HG03103 (cell line): ENCODE results near the gene GAPDHS.

ENCODE experiments used
- ATAC-seq: cut with Tn5 transposase; IDR thresholded peaks from one replicate; pipeline ENCODE4 v1.9.1; 2021; ENCODE audit warnings: low read depth; ENCODE audit not compliant: unreplicated experiment

GAPDHS gene

GRCh38 chr19:35509861-35510625 is 23.2 kb upstream of the GAPDHS start:
- no peak for ATAC-seq

- no peak for ATAC-seq
These were observed 22.7 kb upstream of the GAPDHS start for GRCh38 chr19:35510626-35510964.

GRCh38 chr19:35511337-35511736 is 21.9 kb upstream of the GAPDHS start:
- ATAC-seq = no peak

- ATAC-seq = no peak
These were observed 20.2 kb upstream of the GAPDHS start for GRCh38 chr19:35512831-35513627.

GRCh38 chr19:35513628-35514281 is 19.5 kb upstream of the GAPDHS start, which contains the start of gene DMKN:
Gene DMKN (minus strand): TSS chr19:35513649. CDS start chr19:35513475, 174 bp downstream.
- no peak for ATAC-seq

GRCh38 chr19:35514282-35514809 is 18.9 kb upstream of the GAPDHS start:
- no peak for ATAC-seq

- no peak for ATAC-seq
These were observed 16.9 kb upstream of the GAPDHS start for GRCh38 chr19:35516310-35516709.

GRCh38 chr19:35517342-35517741 is 15.9 kb upstream of the GAPDHS start:
- no peak for ATAC-seq

GRCh38 chr19:35518313-35518712 is 14.9 kb upstream of the GAPDHS start:
- no peak for ATAC-seq

- no peak for ATAC-seq
These were observed 14.0 kb upstream of the GAPDHS start for GRCh38 chr19:35519291-35519690.

GRCh38 chr19:35521124-35521743 is 12.0 kb upstream of the GAPDHS start:
- no peak for ATAC-seq

GRCh38 chr19:35522745-35523327 is 10.4 kb upstream of the GAPDHS start:
- ATAC-seq = no peak

- ATAC-seq = no peak
These were observed 8.9 kb upstream of the GAPDHS start for GRCh38 chr19:35524181-35524837.

- no peak for ATAC-seq
These were observed 7.4 kb upstream of the GAPDHS start for GRCh38 chr19:35525873-35526272.

GRCh38 chr19:35528218-35529038 is 4.8 kb upstream of the GAPDHS start, which contains the start of gene SBSN:
Gene SBSN (minus strand): TSS chr19:35528311. CDS start chr19:35528281, 30 bp downstream.
- no peak for ATAC-seq

GRCh38 chr19:35529241-35530218 is 3.7 kb upstream of the GAPDHS start:
- ATAC-seq = no peak

GRCh38 chr19:35531291-35531690 is 2.0 kb upstream of the GAPDHS start:
- ATAC-seq = no peak
